Measurements from ENCODE around the gene CSRNP2. TPM values are rescaled to one million over a fixed set of nuclear protein-coding genes. Genes with fewer than 3 reads are reported as not detected.
A peak's percentile ranks its signal among the peaks of the same experiment; 100 is the strongest.

Gene CSRNP2
- total and polyA plus RNA-seq, 2 of the 4 experiments (the other 2 are of a cell fraction), result 14.0 to 21.7 TPM

- TF ChIP-seq ELK1 (IDR thresholded peaks at IDR 0.05; ENCODE audit: borderline replicate concordance, low read depth, low read length) (no peak), MAFK (IDR thresholded peaks at IDR 0.05; ENCODE audit: low read depth, low read length) (no peak), RFX5 (IDR thresholded peaks at IDR 0.05; ENCODE audit: low read depth, low read length) (no peak), CTCF (conservative IDR thresholded peaks at IDR 0.05; ENCODE audit: low read depth, low read length) (no peak), USF2 (IDR thresholded peaks at IDR 0.05; ENCODE audit: low read depth, low read length) (no peak), MXI1 (IDR thresholded peaks at IDR 0.05; ENCODE audit: borderline replicate concordance, low read depth, low read length) (no peak), RCOR1 (IDR thresholded peaks at IDR 0.05; ENCODE audit: insufficient replicate concordance, low read length) (no peak), RAD21 (IDR thresholded peaks at IDR 0.05; ENCODE audit: low read length) (no peak), CEBPB (IDR thresholded peaks at IDR 0.05; ENCODE audit: low read depth, low read length) (no peak), FOS (IDR thresholded peaks at IDR 0.05; ENCODE audit: low read depth, low read length) (no peak), BHLHE40 (IDR thresholded peaks at IDR 0.05; ENCODE audit: low read depth, low read length) (no peak), SMC3 (IDR thresholded peaks at IDR 0.05; ENCODE audit: low read depth, low read length) (no peak), POLR2A (IDR thresholded peaks at IDR 0.05; ENCODE audit: low read depth, low read length) (no peak), NFE2L2 (IDR thresholded peaks at IDR 0.05; ENCODE audit: low read depth, low read length) (no peak), MAZ (IDR thresholded peaks at IDR 0.05; ENCODE audit: borderline replicate concordance, low read depth, low read length) (no peak), CHD1 (IDR thresholded peaks at IDR 0.05; ENCODE audit: low read depth, low read length) (no peak)
- Histone ChIP-seq H2BK15ac (ENCODE audit: low read depth, low read length) (no peak overlapping the region), H4K8ac (ENCODE audit: low read depth in 2 of 2, low read length in 2 of 2) (no peak overlapping the region), H3K14ac (replicated peaks; ENCODE audit: low read depth, low read length) (no peak overlapping the region), H2AFZ (replicated peaks; ENCODE audit: low read length, poor library complexity) (no peak overlapping the region), H2BK5ac (ENCODE audit: low read depth, low read length, poor library complexity, severe bottlenecking) (no peak overlapping the region), H3K56ac (ENCODE audit: extremely low read depth, insufficient read depth, low read length) (no peak overlapping the region), H2BK20ac (ENCODE audit: low read depth, low read length) (no peak overlapping the region), H3K23ac (ENCODE audit: low read depth, low read length) (no peak overlapping the region), H2AK5ac (ENCODE audit: low read depth, low read length) (no peak overlapping the region), H2AK9ac (replicated peaks; ENCODE audit: low read depth, low read length, poor library complexity) (no peak overlapping the region), H3K4me2 (ENCODE audit: low read depth, low read length) (no peak overlapping the region), H4K5ac (ENCODE audit: low read depth, low read length) (no peak overlapping the region), H2BK120ac (ENCODE audit: low read depth, low read length) (no peak overlapping the region), H3K27ac (ENCODE audit: insufficient read depth, low read length) (no peak overlapping the region), H3K36me3 (ENCODE audit: control insufficient read depth, insufficient read depth, low read length) (0 out of 2 replicates have a peak, but pooled peaks cover 2% of the 10 kb centered on the region), H3K27me3 (ENCODE audit: control insufficient read depth, insufficient read depth, low read length) (no peaks in the 10 kb centered on the region), H4K20me1 (ENCODE audit: insufficient read depth, low read length) (no peaks in the 10 kb centered on the region), H3K4ac (ENCODE audit: low read depth, low read length) (no peak overlapping the region), H3K4me3 (ENCODE audit: insufficient read depth, low read depth, low read length) (no peak overlapping the region), H3K9me1 (ENCODE audit: insufficient read depth, low read length) (peaks cover 6% of the 10 kb centered on the region; the same call in 1 of the 2 replicates), H3K4me1 (ENCODE audit: control insufficient read depth, insufficient read depth, low read length) (no peaks in the 10 kb centered on the region), H3K9me3 (ENCODE audit: control insufficient read depth, insufficient read depth, low read length) (no peaks in the 10 kb centered on the region), H4K91ac (ENCODE audit: insufficient read depth, low read depth, low read length) (no peak overlapping the region), H3K9ac (ENCODE audit: low read depth, low read length) (no peak overlapping the region), H3K79me1 (ENCODE audit: low read depth in 1 of 2, low read length in 2 of 2) (peaks cover 1 to 21% of the 10 kb centered on the region in 2 experiments; a peak in 2 of 4 replicates), H3K18ac (ENCODE audit: low read depth, low read length) (no peak overlapping the region)
- WGBS, 2 experiments (ENCODE audit: extremely low coverage in 2 of 2, insufficient read length in 1 of 2), result 96% methylated on average over 4 of the region's 5 CpGs; no CpG with 5 or more reads in 1 of the 2 experiments
- no TSS peak for BruUV-seq (replicated peaks)
- intact Hi-C loops (cut with micrococcal nuclease) (no loop called here), in situ Hi-C loops (cut with MboI; ENCODE audit: low sequenced_read_pairs) (no loop called here), dilution Hi-C loops (cut with HindIII; ENCODE audit: low sequenced_read_pairs, unreplicated experiment) (no loop called here)
- DNase-seq (peak; percentile 7), ATAC-seq (ENCODE audit: low read depth) (no peak)
- ChIA-PET POLR2A (ENCODE audit: unreplicated experiment) (no interaction called here), CTCF (no interaction called here)
Observed at GRCh38 chr12:51132693-51133092, 49.3 kb upstream of the CSRNP2 start.
